GM10248 (cell line): Measurements from ENCODE around the gene MFNG.

Source experiments
- CTCF ChIA-PET: fragments of 300-600 bp; sonication (Branson Sonifier 250); formaldehyde crosslinking; extraction: SDS; loops from one replicate; lab custom pipeline; 2021; ENCODE audit warnings: antibody characterized with exemption; lab: Yijun Ruan, JAX
- POLR2A ChIA-PET: fragments of 350-650 bp; sonication (Branson Sonifier 250); formaldehyde crosslinking; extraction: SDS; loops from one replicate; lab custom pipeline; 2020; ENCODE audit warnings: antibody characterized with exemption; lab: Yijun Ruan, JAX
- DNase-seq: peaks from one replicate; pipeline ENCODE4 v3.0.0; 2012; ENCODE audit errors: extremely low spot score
- TF ChIP-seq, protein P1 (sequence below): IDR thresholded peaks from 2 replicates; pipeline ENCODE4 v1.5.1; 2012; ENCODE audit warnings: mild to moderate bottlenecking, low read depth; ENCODE audit errors: extremely low read depth, missing control alignments, control extremely low read depth

MFNG gene

DNA sequence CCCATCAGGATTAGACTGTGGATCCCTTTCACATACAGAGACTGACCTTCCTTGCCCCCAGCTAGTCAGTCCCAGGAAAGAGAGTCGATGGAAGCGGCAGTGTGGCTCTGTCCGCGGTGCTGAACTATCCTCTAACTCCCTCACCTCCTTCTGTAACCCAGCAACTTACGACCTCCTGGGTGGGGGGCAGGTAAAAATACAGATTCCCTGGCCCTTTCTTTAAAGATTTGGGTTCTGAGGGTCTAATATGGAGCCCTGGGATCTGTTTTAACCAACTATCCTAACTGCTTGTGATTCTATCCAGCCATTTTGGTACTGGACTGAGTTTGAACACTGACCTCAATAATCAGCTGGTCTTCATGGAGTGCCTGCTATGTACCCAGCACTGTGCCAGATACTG is 23.2 kb downstream of the MFNG start:
- no peak for DNase-seq
- CTCF ChIA-PET, result interaction anchor here (1.8 to 1.9 kb wide), 2 partner anchors 9 to 145 kb away, joined by 6 to 7 read pairs; no protein-coding TSS in a partner anchor
- POLR2A ChIA-PET, result no interaction called here
- TF ChIP-seq, protein P1, sequence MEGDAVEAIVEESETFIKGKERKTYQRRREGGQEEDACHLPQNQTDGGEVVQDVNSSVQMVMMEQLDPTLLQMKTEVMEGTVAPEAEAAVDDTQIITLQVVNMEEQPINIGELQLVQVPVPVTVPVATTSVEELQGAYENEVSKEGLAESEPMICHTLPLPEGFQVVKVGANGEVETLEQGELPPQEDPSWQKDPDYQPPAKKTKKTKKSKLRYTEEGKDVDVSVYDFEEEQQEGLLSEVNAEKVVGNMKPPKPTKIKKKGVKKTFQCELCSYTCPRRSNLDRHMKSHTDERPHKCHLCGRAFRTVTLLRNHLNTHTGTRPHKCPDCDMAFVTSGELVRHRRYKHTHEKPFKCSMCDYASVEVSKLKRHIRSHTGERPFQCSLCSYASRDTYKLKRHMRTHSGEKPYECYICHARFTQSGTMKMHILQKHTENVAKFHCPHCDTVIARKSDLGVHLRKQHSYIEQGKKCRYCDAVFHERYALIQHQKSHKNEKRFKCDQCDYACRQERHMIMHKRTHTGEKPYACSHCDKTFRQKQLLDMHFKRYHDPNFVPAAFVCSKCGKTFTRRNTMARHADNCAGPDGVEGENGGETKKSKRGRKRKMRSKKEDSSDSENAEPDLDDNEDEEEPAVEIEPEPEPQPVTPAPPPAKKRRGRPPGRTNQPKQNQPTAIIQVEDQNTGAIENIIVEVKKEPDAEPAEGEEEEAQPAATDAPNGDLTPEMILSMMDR, result no peak

DNA sequence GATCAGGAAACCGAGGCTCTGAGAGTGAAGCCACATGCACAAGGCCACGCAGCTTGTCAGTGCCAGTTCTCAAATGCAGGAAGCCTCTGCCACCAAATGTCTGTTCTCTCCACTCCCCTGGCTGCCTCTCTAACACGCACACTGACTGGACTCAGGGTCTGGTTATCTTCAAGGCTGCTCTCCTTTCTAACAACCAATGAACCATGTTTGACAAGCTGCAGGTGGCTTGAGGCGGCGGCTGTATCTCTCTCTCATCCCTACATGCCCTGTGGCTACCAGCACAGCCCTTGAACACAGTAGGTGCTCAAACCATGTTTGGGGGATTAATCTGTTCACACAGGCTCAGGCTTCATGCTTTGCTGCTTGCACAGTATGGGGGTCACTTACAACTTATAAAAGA is 23.7 kb downstream of the MFNG start:
- DNase-seq, result no peak
- POLR2A ChIA-PET, result no interaction called here
- CTCF ChIA-PET, result interaction anchor here (1.0 to 1.9 kb wide), 3 partner anchors 10 to 145 kb away, joined by 3 to 7 read pairs (median 6); no protein-coding TSS in a partner anchor
- TF ChIP-seq, protein P1, result no peak

DNA sequence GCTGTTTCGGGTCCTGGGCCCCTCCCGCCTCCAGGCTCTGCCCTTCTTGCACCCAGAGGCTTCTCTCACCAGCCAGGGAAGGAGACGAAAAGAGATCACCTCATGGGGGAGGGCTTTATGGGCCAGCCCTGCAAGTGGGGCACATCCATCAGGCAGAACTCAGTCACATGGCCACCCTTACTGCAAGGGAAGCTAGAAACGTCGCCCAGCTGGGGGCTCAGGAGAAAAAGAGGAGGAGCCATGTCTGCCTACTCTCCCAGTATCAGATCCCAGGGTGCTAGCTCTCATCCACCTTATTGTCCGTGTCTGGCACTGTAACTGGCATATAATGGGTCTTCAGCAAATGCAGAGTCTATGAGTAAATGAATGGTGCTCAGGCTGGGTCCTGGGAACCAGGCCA is 24.2 kb downstream of the MFNG start:
- TF ChIP-seq, protein P1, result no peak
- POLR2A ChIA-PET, result no interaction called here
- CTCF ChIA-PET, result interaction anchor here (1.0 to 1.8 kb wide), 2 partner anchors 10 to 33 kb away, joined by 3 to 6 read pairs; no protein-coding TSS in a partner anchor
- no peak for DNase-seq

DNA sequence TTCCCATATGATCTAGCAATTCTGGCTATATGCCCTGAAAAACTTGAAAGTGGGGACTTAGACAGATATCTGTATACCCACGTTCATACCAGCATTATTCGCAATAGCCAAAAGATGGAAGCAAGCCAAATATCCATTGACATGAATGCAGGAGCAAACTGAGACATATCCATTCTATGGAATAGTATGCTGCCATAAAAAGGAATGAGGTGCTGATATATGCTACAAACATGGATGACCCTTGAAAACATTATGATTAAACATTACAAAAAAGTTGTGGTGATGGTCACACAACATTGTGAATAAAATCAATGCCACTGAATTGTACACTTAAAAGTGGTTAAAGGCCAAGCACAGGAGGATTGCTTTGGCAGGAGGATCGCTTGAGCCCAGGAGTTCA is 25.5 kb downstream of the MFNG start:
- TF ChIP-seq, protein P1, result no peak
- POLR2A ChIA-PET, result interaction anchor here (0.7 kb wide), 1 partner anchor 145 kb away, joined by 3 read pairs; no protein-coding TSS in a partner anchor
- no peak for DNase-seq
- CTCF ChIA-PET, result no interaction called here

DNA sequence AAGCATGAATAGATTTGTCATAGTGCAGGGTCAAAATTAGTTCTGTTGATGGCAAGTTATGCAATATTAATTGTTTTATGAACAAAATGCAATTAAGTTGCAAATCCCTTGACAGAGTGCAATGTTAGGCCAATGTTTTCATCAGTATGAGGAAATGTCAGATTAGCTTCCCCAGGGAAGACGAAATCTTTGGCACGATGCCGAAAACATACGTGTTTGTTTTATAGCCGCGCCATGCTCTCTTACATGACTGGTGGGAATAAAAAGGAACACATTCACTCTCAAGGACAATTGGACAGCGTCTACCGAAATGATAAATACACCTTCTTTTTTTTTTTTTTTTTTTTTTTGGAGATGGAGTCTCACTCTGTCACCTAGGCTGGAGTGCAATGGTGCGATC is 27.0 kb downstream of the MFNG start:
- ChIA-PET POLR2A (no interaction called here), CTCF (interaction anchor here (1.3 to 5.2 kb wide), 8 partner anchors 11 to 199 kb away, joined by 3 to 68 read pairs (median 12); no protein-coding TSS in a partner anchor)

DNA sequence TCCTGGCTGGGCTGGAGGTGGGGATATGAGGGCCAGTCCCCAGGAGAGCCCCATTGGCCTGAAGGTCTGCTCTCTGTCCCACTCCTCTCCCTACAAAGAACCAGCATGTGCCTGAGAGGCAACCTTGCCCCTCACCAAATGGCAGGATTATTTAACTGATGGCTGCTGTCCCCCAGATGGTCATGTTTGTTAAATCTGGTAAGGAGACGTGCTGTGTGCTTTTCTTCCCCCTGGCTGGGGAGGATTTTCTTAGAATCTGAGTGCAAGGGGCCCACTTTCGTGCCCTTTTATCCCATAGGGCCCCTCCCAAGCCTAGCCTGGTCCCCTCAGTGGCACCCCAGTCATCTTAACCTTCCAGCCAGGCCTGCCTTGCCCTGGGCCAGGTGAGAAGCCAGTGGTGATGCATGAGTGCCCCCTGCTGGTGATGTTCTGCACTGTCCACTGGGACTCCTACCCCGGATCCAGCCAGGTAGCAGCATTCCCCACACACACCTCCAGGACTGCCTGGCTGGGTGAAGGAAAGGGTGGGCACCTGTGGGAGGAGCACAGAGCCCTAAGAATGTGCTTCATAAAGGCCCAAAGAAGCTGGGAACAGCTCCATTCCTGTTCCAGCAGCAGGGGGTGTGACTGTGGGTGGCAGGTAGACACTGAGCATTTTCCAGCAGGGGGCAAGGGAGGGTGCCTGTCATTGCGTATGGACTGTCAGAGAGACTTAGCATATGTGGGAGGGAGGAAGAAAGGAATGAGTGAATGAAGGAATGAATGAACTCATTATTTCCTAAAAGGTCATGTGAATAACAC is 28.9 kb downstream of the MFNG start:
- ChIA-PET POLR2A (no interaction called here), CTCF (interaction anchor here (0.6 to 5.2 kb wide), 19 partner anchors 9 to 197 kb away, joined by 3 to 68 read pairs (median 4); partner anchors contain the start of gene MFNG)
- TF ChIP-seq, protein P1, result peak; percentile 76
- peak; percentile 87 for DNase-seq

More for the DNA sequence above, 27.0 kb downstream of the MFNG start:
- DNase-seq, result no peak
- TF ChIP-seq, protein P1, result no peak
